ENCODE results near the gene ARHGDIG.

The ARHGDIG gene

DNA sequence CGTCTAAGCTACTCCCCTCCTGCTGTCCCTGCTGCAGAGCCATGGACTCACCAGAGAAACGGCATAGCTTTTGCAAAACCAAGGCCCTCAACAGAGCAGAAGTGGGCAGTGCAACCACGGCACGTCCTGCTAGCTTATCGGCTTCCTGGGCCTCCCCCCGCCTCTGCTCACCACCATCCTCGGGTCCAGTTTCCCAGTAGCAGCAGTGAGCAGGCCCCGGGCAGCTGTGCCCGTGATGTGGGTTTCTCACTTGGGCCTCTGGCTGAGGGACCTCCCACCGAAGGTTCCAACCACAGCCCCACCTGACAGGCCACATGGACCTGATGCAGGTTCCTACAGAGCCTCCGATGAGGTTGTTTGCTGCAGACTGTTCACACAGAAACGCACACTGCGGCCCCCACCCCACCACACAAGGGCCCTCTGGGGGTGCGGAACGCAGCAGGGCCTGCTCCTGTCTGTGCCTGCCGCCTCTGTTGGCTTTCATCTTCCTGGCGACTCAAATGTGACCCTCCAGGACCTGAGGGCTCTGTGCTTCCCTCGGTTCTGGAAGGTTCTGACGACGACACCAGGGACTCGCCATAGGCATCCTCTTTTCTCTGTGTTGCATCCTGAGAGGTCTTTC is 27.4 kb downstream of the ARHGDIG start:
- no peak for DNase-seq
- no peak for TF ChIP-seq GATA1 (IDR thresholded peaks at IDR 0.05; ENCODE audit: low read depth, low read length)
- no peak for TF ChIP-seq POLR2A (IDR thresholded peaks at IDR 0.05; ENCODE audit: low read length)

- no peak for DNase-seq
- no peak for TF ChIP-seq POLR2A (IDR thresholded peaks at IDR 0.05; ENCODE audit: low read length)
- TF ChIP-seq GATA1 (IDR thresholded peaks at IDR 0.05; ENCODE audit: low read depth, low read length): no peak
Observed at GRCh38 chr16:309476-309875, 29.1 kb downstream of the ARHGDIG start.

GRCh38 chr16:311725-312124 is 31.3 kb downstream of the ARHGDIG start:
- TF ChIP-seq GATA1 (IDR thresholded peaks at IDR 0.05; ENCODE audit: low read depth, low read length): no peak
- TF ChIP-seq POLR2A (IDR thresholded peaks at IDR 0.05; ENCODE audit: low read length): no peak

GRCh38 chr16:314351-314750 is 34.0 kb downstream of the ARHGDIG start:
- DNase-seq: no peak
- TF ChIP-seq POLR2A (IDR thresholded peaks at IDR 0.05; ENCODE audit: low read length): no peak
- TF ChIP-seq GATA1 (IDR thresholded peaks at IDR 0.05; ENCODE audit: low read depth, low read length): no peak

More at GRCh38 chr16:311725-312124, 31.3 kb downstream of the ARHGDIG start:
- DNase-seq: no peak

- DNase-seq: no peak
- TF ChIP-seq GATA1 (IDR thresholded peaks at IDR 0.05; ENCODE audit: low read depth, low read length): no peak
Observed at GRCh38 chr16:314795-315299, 34.5 kb downstream of the ARHGDIG start.

GRCh38 chr16:316741-317464 is 36.5 kb downstream of the ARHGDIG start:
- no peak for DNase-seq
- no peak for TF ChIP-seq GATA1 (IDR thresholded peaks at IDR 0.05; ENCODE audit: low read depth, low read length)
- TF ChIP-seq POLR2A (IDR thresholded peaks at IDR 0.05; ENCODE audit: low read length): no peak

GRCh38 chr16:317583-317982 is 37.2 kb downstream of the ARHGDIG start:
- no peak for TF ChIP-seq GATA1 (IDR thresholded peaks at IDR 0.05; ENCODE audit: low read depth, low read length)
- no peak for TF ChIP-seq POLR2A (IDR thresholded peaks at IDR 0.05; ENCODE audit: low read length)
- no peak for DNase-seq

- peak in 1 of 2 experiments; percentile 33 for DNase-seq
- TF ChIP-seq POLR2A (IDR thresholded peaks at IDR 0.05; ENCODE audit: low read length) (no peak), GATA1 (IDR thresholded peaks at IDR 0.05; ENCODE audit: low read depth, low read length) (no peak)
Observed at GRCh38 chr16:318628-319027, 38.2 kb downstream of the ARHGDIG start.

- DNase-seq: no peak
- TF ChIP-seq GATA1 (IDR thresholded peaks at IDR 0.05; ENCODE audit: low read depth, low read length) (no peak), POLR2A (IDR thresholded peaks at IDR 0.05; ENCODE audit: low read length) (no peak)
Observed at GRCh38 chr16:320206-320605, 39.8 kb downstream of the ARHGDIG start.

- no peak for DNase-seq
- TF ChIP-seq GATA1 (IDR thresholded peaks at IDR 0.05; ENCODE audit: low read depth, low read length): no peak
- TF ChIP-seq POLR2A (IDR thresholded peaks at IDR 0.05; ENCODE audit: low read length): no peak
Observed at GRCh38 chr16:321532-321931, 41.1 kb downstream of the ARHGDIG start.

GRCh38 chr16:322476-323143 is 42.2 kb downstream of the ARHGDIG start:
- no peak for DNase-seq
- TF ChIP-seq POLR2A (IDR thresholded peaks at IDR 0.05; ENCODE audit: low read length): no peak
- TF ChIP-seq GATA1 (IDR thresholded peaks at IDR 0.05; ENCODE audit: low read depth, low read length): no peak

DNA sequence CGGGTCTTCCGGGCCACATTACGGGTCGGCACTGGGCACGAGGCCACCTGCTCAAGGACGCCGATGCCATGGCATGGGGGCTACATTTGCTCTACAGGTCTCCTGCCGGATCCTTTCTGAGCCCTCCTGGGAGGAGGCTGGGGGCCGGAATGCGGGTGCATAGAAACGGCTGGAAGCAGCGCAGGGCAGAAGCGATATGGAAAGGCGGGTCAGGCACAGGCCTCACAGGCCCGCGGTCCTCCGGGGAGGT is 43.7 kb downstream of the ARHGDIG start:
- TF ChIP-seq POLR2A (IDR thresholded peaks at IDR 0.05; ENCODE audit: low read length): no peak
- TF ChIP-seq GATA1 (IDR thresholded peaks at IDR 0.05; ENCODE audit: low read depth, low read length): no peak
- DNase-seq: no peak

GRCh38 chr16:324451-325334 is 44.3 kb downstream of the ARHGDIG start:
- peak; percentile 83 to 94 for DNase-seq
- TF ChIP-seq GATA1 (IDR thresholded peaks at IDR 0.05; ENCODE audit: low read depth, low read length) (no peak), POLR2A (IDR thresholded peaks at IDR 0.05; ENCODE audit: low read length) (peak; percentile 49)
